ENCODE data around the gene RANBP10. TPM values are rescaled to one million over a fixed set of nuclear protein-coding genes. Genes with fewer than 3 reads are reported as not detected.

RANBP10 gene
- total and polyA plus RNA-seq, 2 of the 13 experiments (the other 11 are each of a cell fraction or from before 2014, with no cell fraction given) = 9.2 to 22.7 TPM

GRCh38 chr16:67804853-67805542, 1.4 kb downstream of the RANBP10 start (continued):
- TF ChIP-seq U2AF1 (optimal IDR thresholded peaks at IDR 0.05; ENCODE audit: low read depth, low read length) (no peak), PREB (CRISPR knock-in tag; IDR thresholded peaks at IDR 0.05) (no peak), ZNF780A (CRISPR knock-in tag; IDR thresholded peaks at IDR 0.05) (no peak), PRMT3 (CRISPR knock-in tag; IDR thresholded peaks at IDR 0.05; ENCODE audit: borderline replicate concordance, low read depth) (no peak), FOSL2 (CRISPR knock-in tag; IDR thresholded peaks at IDR 0.05) (peak; percentile 36; the same call in 1 of the 2 replicates), ZNF350 (CRISPR knock-in tag; IDR thresholded peaks at IDR 0.05; ENCODE audit: borderline replicate concordance, low read depth) (no peak), ZFYVE20 (CRISPR knock-in tag; IDR thresholded peaks at IDR 0.05; ENCODE audit: borderline replicate concordance, low read depth) (no peak), NFIB (CRISPR knock-in tag; IDR thresholded peaks at IDR 0.05; ENCODE audit: borderline replicate concordance) (no peak), KLF9 (CRISPR knock-in tag; IDR thresholded peaks at IDR 0.05; ENCODE audit: low read depth) (no peak), MBD4 (IDR thresholded peaks at IDR 0.05; ENCODE audit: borderline replicate concordance, low read length) (no peak), ZNF639 (CRISPR knock-in tag; conservative IDR thresholded peaks at IDR 0.05) (no peak), MLX (CRISPR knock-in tag; IDR thresholded peaks at IDR 0.05) (no peak; the same call in 1 of the 2 replicates), HNF1B (CRISPR knock-in tag; IDR thresholded peaks at IDR 0.05) (no peak), PHF5A (CRISPR knock-in tag; IDR thresholded peaks at IDR 0.05; ENCODE audit: low read depth, unreplicated experiment) (no peak), HMGA1 (CRISPR knock-in tag; conservative IDR thresholded peaks at IDR 0.05) (no peak), AHDC1 (CRISPR knock-in tag; IDR thresholded peaks at IDR 0.05; ENCODE audit: borderline replicate concordance) (no peak), ZNF232 (CRISPR knock-in tag; IDR thresholded peaks at IDR 0.05; ENCODE audit: borderline replicate concordance) (no peak), SKI (IDR thresholded peaks at IDR 0.05; ENCODE audit: partially characterized antibody) (no peak), ARNT (IDR thresholded peaks at IDR 0.05) (no peak), ZEB1 (IDR thresholded peaks at IDR 0.05; ENCODE audit: insufficient replicate concordance, low read depth) (no peak)

Measured in HepG2 (cell line).